ENCODE results near the gene PNRC2.
"Not testable (repeated sequence)": the region's sequence is repeated elsewhere in the genome, so short reads cannot be mapped to it uniquely, and the experiment has no call there.

Gene PNRC2

DNA sequence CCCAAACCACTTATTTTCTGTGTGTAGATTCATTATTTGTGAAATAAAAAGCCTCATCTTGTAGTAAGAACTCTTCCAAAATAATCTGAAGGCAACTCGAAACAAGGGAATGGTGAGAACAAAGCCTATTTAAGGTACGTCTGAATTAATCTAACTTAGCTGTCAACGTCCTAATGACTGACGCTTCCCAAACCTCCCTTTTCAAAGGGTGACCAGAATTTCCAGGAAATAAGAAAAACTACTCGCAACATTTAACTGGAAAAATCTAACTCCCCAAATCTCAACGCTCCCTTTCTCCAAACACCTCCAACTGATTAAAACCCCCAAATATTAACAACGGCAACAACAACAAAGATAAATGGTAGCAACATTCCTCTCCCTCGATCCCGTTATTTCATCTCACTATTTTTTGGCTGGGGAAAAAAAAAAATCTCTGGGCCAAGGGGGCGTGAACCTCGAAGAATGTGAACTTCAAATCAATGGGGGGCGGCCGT, 19.8 kb downstream of the PNRC2 start:
- TF ChIP-seq, protein P1, sequence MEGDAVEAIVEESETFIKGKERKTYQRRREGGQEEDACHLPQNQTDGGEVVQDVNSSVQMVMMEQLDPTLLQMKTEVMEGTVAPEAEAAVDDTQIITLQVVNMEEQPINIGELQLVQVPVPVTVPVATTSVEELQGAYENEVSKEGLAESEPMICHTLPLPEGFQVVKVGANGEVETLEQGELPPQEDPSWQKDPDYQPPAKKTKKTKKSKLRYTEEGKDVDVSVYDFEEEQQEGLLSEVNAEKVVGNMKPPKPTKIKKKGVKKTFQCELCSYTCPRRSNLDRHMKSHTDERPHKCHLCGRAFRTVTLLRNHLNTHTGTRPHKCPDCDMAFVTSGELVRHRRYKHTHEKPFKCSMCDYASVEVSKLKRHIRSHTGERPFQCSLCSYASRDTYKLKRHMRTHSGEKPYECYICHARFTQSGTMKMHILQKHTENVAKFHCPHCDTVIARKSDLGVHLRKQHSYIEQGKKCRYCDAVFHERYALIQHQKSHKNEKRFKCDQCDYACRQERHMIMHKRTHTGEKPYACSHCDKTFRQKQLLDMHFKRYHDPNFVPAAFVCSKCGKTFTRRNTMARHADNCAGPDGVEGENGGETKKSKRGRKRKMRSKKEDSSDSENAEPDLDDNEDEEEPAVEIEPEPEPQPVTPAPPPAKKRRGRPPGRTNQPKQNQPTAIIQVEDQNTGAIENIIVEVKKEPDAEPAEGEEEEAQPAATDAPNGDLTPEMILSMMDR (IDR thresholded peaks at IDR 0.05; ENCODE audit: low read depth, low read length), result no peak
- peak overlapping the region; percentile 95 for H3K4me3 ChIP-seq (ENCODE audit: low read depth, low read length)

DNA sequence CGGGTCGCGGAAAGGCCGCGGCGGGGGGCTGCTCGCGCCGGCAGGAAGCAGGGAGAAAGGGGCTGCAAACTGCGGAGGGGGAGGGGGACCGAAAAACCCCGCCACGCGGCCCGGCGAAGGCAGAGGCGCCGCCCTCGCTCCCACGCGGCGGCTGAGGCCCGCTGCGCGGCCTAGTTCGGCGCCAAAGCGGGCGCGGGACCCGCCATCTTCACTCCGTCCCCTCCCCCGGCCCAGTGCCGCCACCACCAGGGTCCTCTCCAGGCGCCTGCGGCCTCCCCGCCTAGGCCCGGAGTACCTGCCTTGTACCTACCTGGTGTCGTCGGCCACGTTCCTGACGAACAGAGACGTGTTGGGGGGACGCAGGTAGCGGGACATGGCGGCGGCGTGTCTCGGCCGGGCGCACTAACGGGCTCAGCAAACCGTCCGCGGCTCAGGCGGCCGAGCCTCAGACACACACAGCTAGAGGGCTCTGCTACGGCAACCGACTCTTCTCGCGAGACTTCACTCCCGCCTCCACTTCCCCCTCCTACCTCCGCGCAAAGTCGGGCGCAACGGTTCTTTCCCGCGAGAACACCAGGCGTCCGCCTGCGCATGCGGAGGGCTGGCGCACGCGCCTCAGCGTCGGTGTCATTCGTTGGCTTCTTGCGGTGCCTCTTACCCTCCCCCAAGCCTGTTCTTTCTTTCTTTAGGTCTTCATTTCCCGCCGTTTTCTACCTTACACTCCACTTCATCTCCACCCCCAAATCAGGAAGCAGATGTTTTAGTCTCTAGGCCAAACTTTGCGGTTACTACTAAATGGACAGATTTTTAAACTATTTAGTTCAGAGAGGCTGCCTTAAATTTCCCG, 20.5 kb downstream of the PNRC2 start, which contains the start of gene SRSF10:
Gene SRSF10 (minus strand): TSS at position 447 of the 847 bp plus-strand sequence. CDS start 72 bp downstream, at position 375.
- TF ChIP-seq, protein P1 (IDR thresholded peaks at IDR 0.05; ENCODE audit: low read depth, low read length), result no peak
- peak within 1 kb of the TSS; percentile 95 for H3K4me3 ChIP-seq (ENCODE audit: low read depth, low read length)

DNA sequence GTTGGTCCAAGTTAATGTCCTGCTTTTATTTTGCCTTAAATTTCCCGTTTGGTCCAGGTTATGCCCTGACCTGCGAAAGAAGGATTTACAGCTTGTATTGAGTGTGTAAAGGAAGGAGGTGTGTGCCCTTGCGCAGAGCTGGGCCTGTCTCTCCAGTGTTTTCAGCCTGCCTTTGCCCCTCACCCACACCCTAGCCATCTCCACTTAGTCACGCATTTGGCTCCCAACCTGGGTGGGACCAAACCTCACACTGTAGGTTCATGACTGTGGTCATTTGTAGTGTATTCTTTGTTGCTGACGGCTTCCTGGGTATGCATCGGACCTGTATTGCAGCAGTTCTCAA, 21.1 kb downstream of the PNRC2 start:
- TF ChIP-seq, protein P1 (IDR thresholded peaks at IDR 0.05; ENCODE audit: low read depth, low read length), result no peak
- peak overlapping the region; percentile 95 for H3K4me3 ChIP-seq (ENCODE audit: low read depth, low read length)

DNA sequence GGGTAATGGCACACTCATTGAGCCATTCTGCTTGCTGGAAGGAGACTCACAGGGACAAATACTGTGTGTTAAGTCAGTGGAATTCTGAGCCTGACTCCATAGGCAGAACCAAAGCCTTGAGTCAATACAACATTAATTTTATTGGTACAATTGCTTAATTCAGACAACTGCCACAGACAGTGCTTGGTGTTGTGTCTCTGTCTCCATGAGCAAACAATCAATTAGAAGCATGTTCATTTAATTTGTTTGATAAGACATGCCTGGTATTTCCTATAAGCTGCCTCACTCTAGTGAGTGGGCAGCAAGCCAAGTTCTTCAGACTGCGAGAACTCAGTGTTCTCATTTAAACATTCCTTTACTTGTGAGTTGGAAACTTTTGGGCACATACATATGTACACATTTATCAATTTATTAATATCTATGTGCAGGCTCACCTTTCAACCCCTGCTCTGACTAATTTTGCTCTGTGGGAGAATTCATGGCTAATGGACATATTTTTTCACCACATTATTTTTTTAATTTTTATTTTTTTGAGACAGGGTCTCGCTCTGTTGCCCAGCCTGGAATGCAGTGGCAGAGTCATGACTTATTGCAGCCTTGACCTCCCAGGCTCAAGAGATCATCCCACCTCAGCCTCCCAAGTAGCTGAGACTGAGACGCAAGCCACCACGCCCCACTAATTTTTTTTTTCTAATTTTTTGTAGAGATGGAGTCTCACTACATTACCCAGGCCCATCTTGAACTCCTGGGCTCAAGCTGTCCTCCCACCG, 25.0 kb downstream of the PNRC2 start:
- TF ChIP-seq, protein P1 (IDR thresholded peaks at IDR 0.05; ENCODE audit: low read depth, low read length), result no peak
- H3K4me3 ChIP-seq (ENCODE audit: low read depth, low read length), result no peak overlapping the region

DNA sequence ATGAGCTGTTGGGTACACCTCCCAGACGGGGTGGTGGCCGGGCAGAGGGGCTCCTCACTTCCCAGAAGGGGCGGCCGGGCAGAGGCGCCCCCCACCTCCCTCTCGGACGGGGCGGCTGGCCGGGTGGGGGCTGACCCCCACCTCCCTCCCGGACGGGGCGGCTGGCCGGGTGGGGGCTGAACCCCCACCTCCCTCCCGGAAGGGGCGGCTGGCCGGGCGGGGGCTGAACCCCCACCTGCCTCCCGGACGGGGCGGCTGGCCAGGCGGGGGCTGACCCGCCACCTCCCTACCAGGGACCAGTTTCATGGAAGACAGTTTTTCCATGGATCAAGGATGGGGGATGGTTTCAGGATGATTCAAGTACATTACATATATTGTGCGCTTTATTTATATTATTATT, 27.4 kb downstream of the PNRC2 start:
- not testable (repeated sequence) for H3K4me3 ChIP-seq (ENCODE audit: low read depth, low read length)

DNA sequence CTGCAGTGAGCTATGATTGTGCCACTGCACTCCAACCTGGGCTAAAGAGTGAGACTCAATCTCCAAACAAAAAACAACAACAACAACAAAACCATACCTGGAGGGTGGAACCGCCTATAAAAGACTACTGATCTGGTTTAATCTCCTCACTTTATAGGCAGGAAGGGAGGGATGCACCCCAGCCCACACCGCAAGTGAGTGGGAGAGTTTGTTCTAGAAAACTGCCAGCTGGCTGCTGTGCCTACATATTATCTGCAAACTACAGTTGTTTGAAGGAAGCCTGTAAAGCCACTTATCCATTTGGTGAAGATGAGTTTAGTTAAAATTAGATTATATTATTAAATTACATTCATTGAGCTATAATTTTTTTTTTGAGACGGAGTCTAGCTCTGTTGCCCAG, 29.6 kb downstream of the PNRC2 start:
- TF ChIP-seq, protein P1 (IDR thresholded peaks at IDR 0.05; ENCODE audit: low read depth, low read length), result no peak
- no peak overlapping the region for H3K4me3 ChIP-seq (ENCODE audit: low read depth, low read length)

DNA sequence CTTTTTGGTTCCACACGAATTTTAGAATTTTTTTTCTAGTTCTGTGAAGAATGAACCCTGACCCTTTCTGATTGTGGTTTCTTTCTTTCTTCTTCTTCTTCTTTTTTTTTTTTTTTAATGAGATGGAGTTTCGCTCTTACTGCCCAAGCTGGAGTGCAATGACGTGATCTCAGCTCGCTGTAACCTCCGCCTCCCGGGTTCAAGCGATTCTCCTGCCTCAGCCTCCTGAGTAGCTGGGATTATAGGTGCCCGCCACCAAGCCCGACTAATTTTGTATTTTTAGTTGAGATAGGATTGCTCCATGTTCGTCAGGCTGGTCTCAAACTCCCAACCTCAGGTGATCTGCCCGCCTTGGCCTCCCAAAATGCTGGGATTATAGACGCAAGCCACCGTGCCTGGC, 32.4 kb downstream of the PNRC2 start:
- H3K4me3 ChIP-seq (ENCODE audit: low read depth, low read length), result not testable (repeated sequence)

DNA sequence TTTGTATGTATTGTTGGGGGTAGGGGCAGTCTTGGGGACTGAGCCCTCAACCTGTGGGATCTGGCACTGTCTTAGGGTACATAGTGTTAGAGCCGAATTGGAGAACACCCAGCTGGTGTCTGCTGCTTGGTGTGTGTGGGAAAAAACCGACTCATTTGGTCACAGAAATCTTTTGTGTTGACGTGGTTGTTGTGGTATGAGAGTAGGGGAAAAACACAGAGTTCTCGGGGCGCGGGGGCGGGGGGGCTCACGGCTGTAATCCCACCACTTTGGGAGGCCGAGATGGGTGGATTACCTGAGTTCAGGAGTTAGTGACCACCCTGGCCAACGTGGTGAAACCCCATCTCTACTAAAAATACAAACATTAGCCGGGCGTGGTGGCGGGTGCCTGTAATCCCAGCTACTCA, 35.8 kb downstream of the PNRC2 start:
- H3K4me3 ChIP-seq (ENCODE audit: low read depth, low read length), result no peak overlapping the region
- TF ChIP-seq, protein P1 (IDR thresholded peaks at IDR 0.05; ENCODE audit: low read depth, low read length), result no peak

Data from WI38 (cell line).